Prostate gland (tissue), 2 donors: ENCODE measurements around the gene KCNJ12. TPM values are rescaled to one million over a fixed set of nuclear protein-coding genes. Genes with fewer than 3 reads are reported as not detected.

Source experiments
- DNase-seq: peaks from one replicate; pipeline ENCODE4 v3.0.0-alpha.2; 2019; ENCODE audit warnings: low spot score
- H3K27ac ChIP-seq, 2 donors: fragments of 200-600 bp; sonication (generic); 2 replicates each; pipeline ENCODE4 v1.5.1; 2017 to 2019
- H3K27me3 ChIP-seq: fragments of 200-600 bp; sonication (generic); replicated peaks from 2 replicates; pipeline ENCODE4 v1.5.1; 2019; ENCODE audit not compliant: insufficient read depth
- H3K36me3 ChIP-seq, 2 donors: fragments of 200-600 bp; sonication (generic); 1 replicate in 1 of 2; 2 replicates in 1 of 2; pipeline versions ENCODE4 v1.5.1 to v1.8.1; 2017 to 2019
- H3K4me1 ChIP-seq: fragments of 200-600 bp; sonication (generic); replicated peaks from 2 replicates; pipeline ENCODE4 v1.5.1; 2019
- H3K4me3 ChIP-seq, 2 donors: fragments of 200-600 bp; sonication (generic); 2 replicates each; pipeline ENCODE4 v1.5.1; 2017 to 2019
- H3K9me3 ChIP-seq: fragments of 200-600 bp; sonication (generic); 2 replicates; pipeline ENCODE4 v1.5.1; 2017
- CTCF ChIP-seq, 4 experiments: fragments of 200-600 bp in 2 of 4; fragments of 450-650 bp in 2 of 4; sonication (generic) in 2 of 4; IDR thresholded peaks; 1 replicate in 3 of 4; 2 replicates in 1 of 4; pipeline ENCODE4 v1.5.1; 2016 to 2019; ENCODE audit warnings: antibody characterized with exemption in 4 of 4, mild to moderate bottlenecking in 2 of 4, moderate library complexity in 2 of 4
- POLR2A ChIP-seq: fragments of 450-650 bp; IDR thresholded peaks from one replicate; pipeline ENCODE4 v1.6.1; 2016; ENCODE audit warnings: antibody characterized with exemption, mild to moderate bottlenecking
- POLR2AphosphoS5 ChIP-seq: sonication (generic); formaldehyde crosslinking; IDR thresholded peaks from one replicate; pipeline ENCODE4 v1.6.1; 2017; ENCODE audit warnings: antibody characterized with exemption
- WGBS: methylation state at CpG from one replicate; pipeline ENCODE4 v1.1.5; 2018; 5-methylcytosine and 5-hydroxymethylcytosine counted together
- intact Hi-C: fragments of 100-400 bp; cut with DNase I; formaldehyde crosslinking; loops from one replicate; pipeline ENCODE4 v1.14.2; 2022
- total RNA-seq, 2 donors: library from RNA; depleted of rRNA; stranded (reverse); fragments of >200 nt; gene quantifications; one replicate each; pipeline ENCODE4 v1.1.0, GENCODE V29; 2016

Gene KCNJ12
- total RNA-seq, 2 donors from 2014 or later: 0.32 to 3.8 TPM

GRCh38 chr17:21352981-21353265, 23.2 kb upstream of the KCNJ12 start:
- no peak overlapping the region for H3K27ac ChIP-seq
- no peak for DNase-seq
- 93% methylated on average over 7 of the region's 8 CpGs for WGBS

GRCh38 chr17:21353326-21354010, 22.7 kb upstream of the KCNJ12 start:
- intact Hi-C loops: no loop called here
- TF ChIP-seq POLR2A (no peak), CTCF (IDR thresholded peaks at IDR 0.05) (no peak), POLR2AphosphoS5 (no peak)
- Histone ChIP-seq H3K9me3 (no peaks in the 10 kb centered on the region), H3K27ac (no peak overlapping the region), H3K4me3 (no peak overlapping the region), H3K27me3 (no peaks in the 10 kb centered on the region), H3K36me3 (no peaks in the 10 kb centered on the region), H3K4me1 (no peaks in the 10 kb centered on the region)
- 80% methylated on average over 13 of the region's 13 CpGs for WGBS
- no peak for DNase-seq

More at GRCh38 chr17:21352981-21353265, 23.2 kb upstream of the KCNJ12 start:
- Histone ChIP-seq H3K27me3 (no peaks in the 10 kb centered on the region), H3K4me1 (no peaks in the 10 kb centered on the region), H3K4me3 (no peak overlapping the region), H3K9me3 (no peaks in the 10 kb centered on the region), H3K36me3 (no peaks in the 10 kb centered on the region)
- intact Hi-C loops: no loop called here
- TF ChIP-seq POLR2A (no peak), CTCF (IDR thresholded peaks at IDR 0.05) (no peak), POLR2AphosphoS5 (no peak)

GRCh38 chr17:21354796-21355385, 21.3 kb upstream of the KCNJ12 start:
- H3K27ac ChIP-seq: no peak overlapping the region
- WGBS: 85% methylated on average over 13 of the region's 13 CpGs
- H3K27me3 ChIP-seq: no peaks in the 10 kb centered on the region
- no peak overlapping the region for H3K4me3 ChIP-seq
- DNase-seq: no peak
- TF ChIP-seq CTCF (IDR thresholded peaks at IDR 0.05): no peak
- TF ChIP-seq POLR2AphosphoS5: no peak
- no peak for TF ChIP-seq POLR2A
- no peaks in the 10 kb centered on the region for H3K9me3 ChIP-seq
- H3K36me3 ChIP-seq: no peaks in the 10 kb centered on the region
- intact Hi-C loops: no loop called here
- no peaks in the 10 kb centered on the region for H3K4me1 ChIP-seq

- Histone ChIP-seq H3K27me3 (no peaks in the 10 kb centered on the region), H3K4me1 (no peaks in the 10 kb centered on the region), H3K9me3 (no peaks in the 10 kb centered on the region), H3K36me3 (no peaks in the 10 kb centered on the region), H3K4me3 (no peak overlapping the region), H3K27ac (no peak overlapping the region)
- TF ChIP-seq POLR2AphosphoS5: no peak
- no peak for TF ChIP-seq POLR2A
- no peak for TF ChIP-seq CTCF (IDR thresholded peaks at IDR 0.05)
- WGBS: 83% methylated on average over 12 of the region's 12 CpGs
- DNase-seq: no peak
- intact Hi-C loops: no loop called here
These were observed 20.6 kb upstream of the KCNJ12 start for GRCh38 chr17:21355586-21355985.

GRCh38 chr17:21356537-21357127, 19.5 kb upstream of the KCNJ12 start:
- no peak for TF ChIP-seq POLR2A
- TF ChIP-seq POLR2AphosphoS5: no peak
- TF ChIP-seq CTCF (IDR thresholded peaks at IDR 0.05): no peak
- intact Hi-C loops: no loop called here
- 95% methylated on average over 2 of the region's 2 CpGs for whole genome bisulfite sequencing
- H3K4me3 ChIP-seq: no peak overlapping the region
- no peak overlapping the region for H3K27ac ChIP-seq
- no peaks in the 10 kb centered on the region for H3K36me3 ChIP-seq
- no peak for DNase-seq
- no peaks in the 10 kb centered on the region for H3K9me3 ChIP-seq
- H3K4me1 ChIP-seq: no peaks in the 10 kb centered on the region
- H3K27me3 ChIP-seq: no peaks in the 10 kb centered on the region
